Stimulated activated naive B cell treated with anti-CD40 and anti-IgM and Interleukin-4, amounts not matched to agents 10 μg/mL and 1 μg/mL and 100 μg/mL, for 72 hours (primary cell): ENCODE data around the gene CLRN1.

Experiments
- ATAC-seq, 2 donors: fragments of 150-1000 bp; cut with Tn5 transposase; replicated peaks; 2 replicates each; pipeline ENCODE4 v1.10.0; 2021; ENCODE audit warnings: moderate library complexity in 1 of 2
- DNase-seq: peaks from one replicate; pipeline ENCODE4 v3.0.0; 2021
- H3K27ac Mint-ChIP-seq: one replicate; pipeline ENCODE4 v1.8.0; 2022; ENCODE audit warnings: mild to moderate bottlenecking, mixed read lengths
- H3K27me3 Mint-ChIP-seq, 2 donors: one replicate each; pipeline ENCODE4 v1.8.0; 2022; ENCODE audit warnings: mixed read lengths in 2 of 2
- H3K36me3 Mint-ChIP-seq, 2 donors: one replicate each; pipeline ENCODE4 v1.8.0; 2022; ENCODE audit warnings: mixed read lengths in 2 of 2, mild to moderate bottlenecking in 1 of 2
- H3K4me1 Mint-ChIP-seq, 2 donors: one replicate each; pipeline ENCODE4 v1.8.0; 2022; ENCODE audit warnings: mixed read lengths in 2 of 2, mild to moderate bottlenecking in 1 of 2
- H3K4me3 Mint-ChIP-seq, 2 donors: one replicate each; pipeline ENCODE4 v1.8.0; 2022; ENCODE audit warnings: mild to moderate bottlenecking in 2 of 2, mixed read lengths in 2 of 2, moderate library complexity in 1 of 2
- H3K9me3 Mint-ChIP-seq, 2 donors: one replicate each; pipeline ENCODE4 v1.8.0; 2022; ENCODE audit warnings: mixed read lengths in 2 of 2, mild to moderate bottlenecking in 1 of 2

CLRN1 gene

GRCh38 chr3:150960708-150961684, 11.5 kb downstream of the CLRN1 start:
- Mint-ChIP-seq H3K27ac (no peak overlapping the region), H3K36me3 (no peaks in the 10 kb centered on the region), H3K4me3 (no peak overlapping the region), H3K27me3 (peaks cover 0 to 28% of the 10 kb centered on the region in 2 donors), H3K4me1 (no peaks in the 10 kb centered on the region), H3K9me3 (no peaks in the 10 kb centered on the region)
- no peak for ATAC-seq
- no peak for DNase-seq

- H3K27ac Mint-ChIP-seq, result no peak overlapping the region
- ATAC-seq (no peak), DNase-seq (no peak)
- no peaks in the 10 kb centered on the region for H3K4me1 Mint-ChIP-seq
- H3K36me3 Mint-ChIP-seq, result no peaks in the 10 kb centered on the region
- H3K4me3 Mint-ChIP-seq, result no peak overlapping the region
- peaks cover 0 to 23% of the 10 kb centered on the region in 2 donors for H3K27me3 Mint-ChIP-seq
- H3K9me3 Mint-ChIP-seq, result no peaks in the 10 kb centered on the region
Measured at GRCh38 chr3:150958683-150959082, 13.8 kb downstream of the CLRN1 start.

- DNase-seq (no peak), ATAC-seq (no peak)
- no peak overlapping the region for H3K4me3 Mint-ChIP-seq
- H3K4me1 Mint-ChIP-seq, result no peaks in the 10 kb centered on the region
- H3K27me3 Mint-ChIP-seq, result peaks cover 0 to 5% of the 10 kb centered on the region in 2 donors
- no peaks in the 10 kb centered on the region for H3K36me3 Mint-ChIP-seq
- H3K27ac Mint-ChIP-seq, result no peak overlapping the region
- no peaks in the 10 kb centered on the region for H3K9me3 Mint-ChIP-seq
Measured at GRCh38 chr3:150956376-150956775, 16.2 kb downstream of the CLRN1 start.

- ATAC-seq (no peak), DNase-seq (no peak)
- H3K9me3 Mint-ChIP-seq, result peaks cover 4% of the 10 kb centered on the region in 2 donors
- H3K4me1 Mint-ChIP-seq, result no peaks in the 10 kb centered on the region
- no peaks in the 10 kb centered on the region for H3K36me3 Mint-ChIP-seq
- no peak overlapping the region for H3K27ac Mint-ChIP-seq
- H3K4me3 Mint-ChIP-seq, result no peak overlapping the region
- H3K27me3 Mint-ChIP-seq, result peaks cover 11 to 17% of the 10 kb centered on the region in 2 donors
Measured at GRCh38 chr3:150951923-150952322, 20.6 kb downstream of the CLRN1 start.

GRCh38 chr3:150945226-150946032, 27.1 kb downstream of the CLRN1 start:
- DNase-seq, result no peak
- no peak for ATAC-seq
- Mint-ChIP-seq H3K4me3 (no peak overlapping the region), H3K4me1 (no peaks in the 10 kb centered on the region), H3K9me3 (peaks cover 7% of the 10 kb centered on the region in 2 donors), H3K27ac (no peak overlapping the region), H3K36me3 (no peaks in the 10 kb centered on the region), H3K27me3 (peaks cover 33 to 37% of the 10 kb centered on the region in 2 donors)

GRCh38 chr3:150942221-150942620, 30.3 kb downstream of the CLRN1 start:
- peaks cover 6 to 7% of the 10 kb centered on the region in 2 donors for H3K9me3 Mint-ChIP-seq
- H3K27me3 Mint-ChIP-seq, result peaks cover 25 to 33% of the 10 kb centered on the region in 2 donors
- no peak overlapping the region for H3K27ac Mint-ChIP-seq
- ATAC-seq (no peak), DNase-seq (no peak)
- peaks cover 4% of the 10 kb centered on the region in 2 donors for H3K4me1 Mint-ChIP-seq
- no peaks in the 10 kb centered on the region for H3K36me3 Mint-ChIP-seq
- H3K4me3 Mint-ChIP-seq, result no peak overlapping the region

- ATAC-seq (peak; percentile 98 to 100), DNase-seq (peak; percentile 15)
- H3K27ac Mint-ChIP-seq, result no peak overlapping the region
- H3K36me3 Mint-ChIP-seq, result no peaks in the 10 kb centered on the region
- peaks cover 14 to 15% of the 10 kb centered on the region in 2 donors for H3K4me1 Mint-ChIP-seq
- peaks cover 0 to 3% of the 10 kb centered on the region in 2 donors for H3K9me3 Mint-ChIP-seq
- peak overlapping the region; percentile 1 to 8 for H3K4me3 Mint-ChIP-seq
- H3K27me3 Mint-ChIP-seq, result peaks cover 11 to 28% of the 10 kb centered on the region in 2 donors
Measured at GRCh38 chr3:150936693-150937092, 35.8 kb downstream of the CLRN1 start.

- ATAC-seq, result no peak
- H3K27me3 Mint-ChIP-seq, result peaks cover 20 to 33% of the 10 kb centered on the region in 2 donors
Measured at GRCh38 chr3:150933473-150933995, 39.0 kb downstream of the CLRN1 start.

DNA sequence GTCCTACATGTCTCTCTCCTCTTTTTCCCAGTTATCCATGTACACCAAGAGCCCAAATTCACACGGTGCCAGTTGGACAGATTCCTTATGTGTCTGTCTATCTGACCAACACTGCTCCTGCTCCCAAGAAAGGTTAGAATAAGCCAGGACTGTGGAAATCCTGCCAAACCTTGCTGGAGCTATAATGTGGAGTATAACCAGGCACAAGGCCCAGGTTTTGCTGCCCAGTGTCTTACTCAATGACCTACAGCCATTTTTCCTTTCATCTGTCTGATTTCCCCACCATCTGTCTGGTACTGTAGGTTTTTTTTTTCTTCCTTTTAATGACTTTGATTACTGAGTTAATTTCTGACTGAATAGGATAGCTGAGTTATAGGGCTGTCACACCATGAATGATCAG, 40.8 kb downstream of the CLRN1 start:
- Mint-ChIP-seq H3K4me1 (peaks cover 10 to 14% of the 10 kb centered on the region in 2 donors), H3K36me3 (no peaks in the 10 kb centered on the region), H3K27me3 (peaks cover 20 to 24% of the 10 kb centered on the region in 2 donors), H3K9me3 (peaks cover 0 to 3% of the 10 kb centered on the region in 2 donors), H3K27ac (no peak overlapping the region), H3K4me3 (no peak overlapping the region)
- ATAC-seq, result no peak
- no peak for DNase-seq

More at GRCh38 chr3:150933473-150933995, 39.0 kb downstream of the CLRN1 start:
- no peak overlapping the region for H3K4me3 Mint-ChIP-seq
- H3K4me1 Mint-ChIP-seq, result peaks cover 11 to 14% of the 10 kb centered on the region in 2 donors
- H3K9me3 Mint-ChIP-seq, result peaks cover 0 to 3% of the 10 kb centered on the region in 2 donors
- no peak overlapping the region for H3K27ac Mint-ChIP-seq
- no peak for DNase-seq
- H3K36me3 Mint-ChIP-seq, result no peaks in the 10 kb centered on the region

DNA sequence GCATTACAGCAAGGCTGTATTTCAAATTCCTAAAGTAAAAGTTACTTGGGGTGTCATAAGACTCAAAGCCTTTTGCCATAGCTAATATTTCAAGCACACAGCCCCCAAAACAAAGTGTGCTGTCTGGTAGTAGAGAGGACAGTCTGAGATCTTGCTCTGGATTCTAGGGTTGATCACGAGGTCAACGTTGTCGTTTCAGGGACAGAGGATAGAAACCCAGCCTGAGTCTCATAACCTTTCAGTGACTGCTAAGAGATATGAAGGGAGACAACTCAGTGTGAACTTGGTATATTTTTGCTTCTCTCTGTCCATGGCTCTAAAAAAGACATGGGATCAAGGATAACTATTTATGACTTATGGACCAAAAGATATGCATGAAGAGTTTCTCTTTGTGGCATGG, 41.7 kb downstream of the CLRN1 start:
- no peak overlapping the region for H3K27ac Mint-ChIP-seq
- no peak overlapping the region for H3K4me3 Mint-ChIP-seq
- peaks cover 2 to 12% of the 10 kb centered on the region in 2 donors for H3K4me1 Mint-ChIP-seq
- peaks cover 20 to 24% of the 10 kb centered on the region in 2 donors for H3K27me3 Mint-ChIP-seq
- no peak for ATAC-seq
- no peak for DNase-seq
- H3K9me3 Mint-ChIP-seq, result no peaks in the 10 kb centered on the region
- no peaks in the 10 kb centered on the region for H3K36me3 Mint-ChIP-seq

GRCh38 chr3:150928234-150928633, 44.3 kb downstream of the CLRN1 start:
- Mint-ChIP-seq H3K4me1 (peaks cover 7 to 20% of the 10 kb centered on the region in 2 donors), H3K27me3 (peaks cover 20 to 21% of the 10 kb centered on the region in 2 donors), H3K36me3 (no peaks in the 10 kb centered on the region), H3K4me3 (no peak overlapping the region), H3K27ac (no peak overlapping the region), H3K9me3 (no peaks in the 10 kb centered on the region)
- ATAC-seq (no peak), DNase-seq (no peak)

GRCh38 chr3:150926328-150926727, 46.2 kb downstream of the CLRN1 start:
- ATAC-seq (peak; percentile 6 to 41), DNase-seq (no peak)
- peaks cover 5 to 18% of the 10 kb centered on the region in 2 donors for H3K27me3 Mint-ChIP-seq
- H3K36me3 Mint-ChIP-seq, result no peaks in the 10 kb centered on the region
- H3K9me3 Mint-ChIP-seq, result no peaks in the 10 kb centered on the region
- peak overlapping the region in 1 of 2 donors; percentile 81 for H3K4me3 Mint-ChIP-seq
- H3K4me1 Mint-ChIP-seq, result peaks cover 7 to 20% of the 10 kb centered on the region in 2 donors
- no peak overlapping the region for H3K27ac Mint-ChIP-seq

DNA sequence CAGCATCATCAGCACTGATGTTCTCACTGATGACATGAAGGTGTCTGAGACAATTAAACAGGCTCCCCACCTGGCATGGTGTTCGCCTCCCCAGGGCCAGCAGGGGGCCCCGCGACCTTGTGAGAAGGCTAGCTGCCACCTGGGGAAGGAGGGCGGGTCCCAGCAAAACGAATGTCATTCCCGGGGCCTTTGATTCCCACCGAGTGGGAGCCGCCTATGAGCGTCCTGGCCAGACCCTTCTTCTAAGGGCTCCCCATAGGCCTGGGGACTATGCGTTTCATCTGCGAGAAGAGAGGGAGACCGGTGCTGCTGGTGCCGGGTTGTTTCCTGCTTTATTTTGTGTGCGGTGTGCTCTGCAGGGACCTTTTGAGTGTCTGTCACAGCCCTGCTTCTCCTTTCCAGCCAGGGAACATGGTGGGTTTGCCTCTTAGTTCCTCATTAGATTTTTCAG, 46.8 kb downstream of the CLRN1 start:
- Mint-ChIP-seq H3K27me3 (peaks cover 4 to 19% of the 10 kb centered on the region in 2 donors), H3K4me1 (peaks cover 7 to 20% of the 10 kb centered on the region in 2 donors), H3K4me3 (peak overlapping the region; percentile 69 to 81), H3K36me3 (no peaks in the 10 kb centered on the region), H3K27ac (no peak overlapping the region), H3K9me3 (no peaks in the 10 kb centered on the region)
- peak; percentile 89 to 91 for ATAC-seq
- peak; percentile 39 for DNase-seq

DNA sequence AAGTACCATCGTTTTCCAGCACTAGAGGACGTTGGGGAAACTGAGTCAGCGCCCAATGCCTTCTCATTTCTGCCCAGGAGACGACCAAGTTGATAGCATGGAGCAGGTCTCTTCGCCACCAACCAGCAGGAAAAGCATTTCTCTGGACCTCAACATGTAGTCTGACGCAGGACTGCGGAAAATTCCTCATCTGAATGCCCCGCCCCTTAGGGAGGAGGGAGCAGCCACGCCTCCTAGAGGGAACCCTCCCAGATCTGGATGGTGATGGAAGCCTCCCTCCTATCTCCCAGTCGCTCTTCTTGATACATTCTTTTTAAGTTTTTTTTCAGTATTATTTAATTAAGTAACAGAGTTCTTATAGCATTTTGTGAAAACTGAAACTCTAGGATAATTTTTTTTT, 49.9 kb downstream of the CLRN1 start:
- no peak for DNase-seq
- H3K4me1 Mint-ChIP-seq, result peaks cover 7 to 16% of the 10 kb centered on the region in 2 donors

More for the DNA sequence above, 49.9 kb downstream of the CLRN1 start:
- Mint-ChIP-seq H3K27ac (no peak overlapping the region), H3K9me3 (no peaks in the 10 kb centered on the region), H3K4me3 (no peak overlapping the region), H3K27me3 (peaks cover 0 to 30% of the 10 kb centered on the region in 2 donors), H3K36me3 (no peaks in the 10 kb centered on the region)
- no peak for ATAC-seq
